ENCODE results near the gene TNF. TPM values are rescaled to one million over a fixed set of nuclear protein-coding genes. Genes with fewer than 3 reads are reported as not detected.

The TNF gene
- total and polyA plus RNA-seq, 2 of the 13 experiments (the other 11 are each of a cell fraction or from before 2014, with no cell fraction given) = not detected

- TF ChIP-seq PAXIP1 (CRISPR knock-in tag; conservative IDR thresholded peaks at IDR 0.05) = 0 out of 2 replicates have a peak, but pooled peaks have one; percentile 9
- TF ChIP-seq XRCC5 (optimal IDR thresholded peaks at IDR 0.05; ENCODE audit: low read length) = peak; percentile 97
- TF ChIP-seq, protein P1, sequence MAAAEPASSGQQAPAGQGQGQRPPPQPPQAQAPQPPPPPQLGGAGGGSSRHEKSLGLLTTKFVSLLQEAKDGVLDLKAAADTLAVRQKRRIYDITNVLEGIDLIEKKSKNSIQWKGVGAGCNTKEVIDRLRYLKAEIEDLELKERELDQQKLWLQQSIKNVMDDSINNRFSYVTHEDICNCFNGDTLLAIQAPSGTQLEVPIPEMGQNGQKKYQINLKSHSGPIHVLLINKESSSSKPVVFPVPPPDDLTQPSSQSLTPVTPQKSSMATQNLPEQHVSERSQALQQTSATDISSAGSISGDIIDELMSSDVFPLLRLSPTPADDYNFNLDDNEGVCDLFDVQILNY (CRISPR knock-in tag; conservative IDR thresholded peaks at IDR 0.05) = no peak
- no peak for TF ChIP-seq PRPF4 (IDR thresholded peaks at IDR 0.05; ENCODE audit: low read depth, low read length, poor library complexity, severe bottlenecking)
- TF ChIP-seq PATZ1 (CRISPR knock-in tag; IDR thresholded peaks at IDR 0.05) = peak; percentile 78
- peak; percentile 82 for TF ChIP-seq ZNF776 (CRISPR knock-in tag; IDR thresholded peaks at IDR 0.05)
- TF ChIP-seq DNMT1 (CRISPR knock-in tag; IDR thresholded peaks at IDR 0.05) = 0 out of 2 replicates have a peak, but pooled peaks have one; percentile 55
- TF ChIP-seq ZSCAN5A (CRISPR knock-in tag; IDR thresholded peaks at IDR 0.05; ENCODE audit: borderline replicate concordance) = 0 out of 2 replicates have a peak, but pooled peaks have one; percentile 60
- TF ChIP-seq ZNF691 (CRISPR knock-in tag; IDR thresholded peaks at IDR 0.05; ENCODE audit: borderline replicate concordance, low read depth) = 0 out of 2 replicates have a peak, but pooled peaks have one; percentile 42
- TF ChIP-seq RORA (CRISPR knock-in tag; IDR thresholded peaks at IDR 0.05) = no peak
- no peak for TF ChIP-seq ASH2L (IDR thresholded peaks at IDR 0.05; ENCODE audit: insufficient read length, low read depth, low read length)
- TF ChIP-seq ZNF781 (CRISPR knock-in tag; IDR thresholded peaks at IDR 0.05; ENCODE audit: borderline replicate concordance, not compliant biosample characterization) = no peak
- no peak for TF ChIP-seq ZNF138 (CRISPR knock-in tag; IDR thresholded peaks at IDR 0.05; ENCODE audit: low read depth)
- no peak for TF ChIP-seq ZNF83 (CRISPR knock-in tag; IDR thresholded peaks at IDR 0.05; ENCODE audit: borderline replicate concordance)
- TF ChIP-seq PRMT3 (CRISPR knock-in tag; IDR thresholded peaks at IDR 0.05; ENCODE audit: borderline replicate concordance, low read depth) = 0 out of 2 replicates have a peak, but pooled peaks have one; percentile 33
- 0 out of 2 replicates have a peak, but pooled peaks have one; percentile 57 for TF ChIP-seq EEA1 (CRISPR knock-in tag; IDR thresholded peaks at IDR 0.05; ENCODE audit: borderline replicate concordance)
- no peak for TF ChIP-seq ZNF124 (CRISPR knock-in tag; IDR thresholded peaks at IDR 0.05)
- no peak for TF ChIP-seq ADNP (CRISPR knock-in tag; IDR thresholded peaks at IDR 0.05)
- no peak; the same call in 1 of the 2 replicates for TF ChIP-seq ZNF552 (CRISPR knock-in tag; IDR thresholded peaks at IDR 0.05; ENCODE audit: borderline replicate concordance)
Measured at GRCh38 chr6:31580807-31581433, 5.6 kb downstream of the TNF start (continued).
